ENCODE results near the gene PRSS38.

PRSS38 gene

GRCh38 chr1:227885135-227885647, 69.7 kb downstream of the PRSS38 start:
- DNase-seq (ENCODE audit: low read depth, low spot score): no peak

- DNase-seq (ENCODE audit: low read depth, low spot score): peak; percentile 72
Measured at GRCh38 chr1:227885648-227886502, 70.4 kb downstream of the PRSS38 start.

- no peak for DNase-seq (ENCODE audit: low read depth, low spot score)
Measured at GRCh38 chr1:227886503-227886961, 71.1 kb downstream of the PRSS38 start.

- DNase-seq (ENCODE audit: low read depth, low spot score): peak; percentile 35
Measured at GRCh38 chr1:227886993-227887696, 71.7 kb downstream of the PRSS38 start.

- DNase-seq (ENCODE audit: low read depth, low spot score): peak; percentile 37
Measured at GRCh38 chr1:227887697-227888403, 72.4 kb downstream of the PRSS38 start.

- DNase-seq (ENCODE audit: low read depth, low spot score): no peak
Measured at GRCh38 chr1:227888404-227889046, 73.0 kb downstream of the PRSS38 start.

- DNase-seq (ENCODE audit: low read depth, low spot score): no peak
Measured at GRCh38 chr1:227889047-227889862, 73.8 kb downstream of the PRSS38 start.

GRCh38 chr1:227889863-227890405, 74.5 kb downstream of the PRSS38 start:
- DNase-seq (ENCODE audit: low read depth, low spot score): no peak

GRCh38 chr1:227890451-227891222, 75.2 kb downstream of the PRSS38 start:
- no peak for DNase-seq (ENCODE audit: low read depth, low spot score)

- DNase-seq (ENCODE audit: low read depth, low spot score): no peak
Measured at GRCh38 chr1:227891223-227891954, 75.9 kb downstream of the PRSS38 start.

GRCh38 chr1:227891955-227892488, 76.5 kb downstream of the PRSS38 start:
- no peak for DNase-seq (ENCODE audit: low read depth, low spot score)

GRCh38 chr1:227892489-227893299, 77.2 kb downstream of the PRSS38 start:
- no peak for DNase-seq (ENCODE audit: low read depth, low spot score)

- no peak for DNase-seq (ENCODE audit: low read depth, low spot score)
Measured at GRCh38 chr1:227893300-227893948, 77.9 kb downstream of the PRSS38 start.

GRCh38 chr1:227893949-227894721, 78.7 kb downstream of the PRSS38 start:
- DNase-seq (ENCODE audit: low read depth, low spot score): no peak

GRCh38 chr1:227894831-227895451, 79.5 kb downstream of the PRSS38 start:
- DNase-seq (ENCODE audit: low read depth, low spot score): no peak

Data from astrocyte of the hippocampus (primary cell).